HG03460 (cell line): ENCODE measurements around the gene GEMIN5.
"Not testable (repeated sequence)": the region's sequence is repeated elsewhere in the genome, so short reads cannot be mapped to it uniquely, and the experiment has no call there.

Experiments used
- ATAC-seq: cut with Tn5 transposase; IDR thresholded peaks from one replicate; pipeline ENCODE4 v1.9.1; 2021; ENCODE audit not compliant: unreplicated experiment

The GEMIN5 gene

GRCh38 chr5:154937718-154938466 is at the start of gene GEMIN5:
Gene GEMIN5 (minus strand): TSS chr5:154938211. CDS start chr5:154938133, 78 bp downstream.
- ATAC-seq: peak; percentile 80

GRCh38 chr5:154986151-154986550 is 48.1 kb upstream of the GEMIN5 start:
- no peak for ATAC-seq

DNA sequence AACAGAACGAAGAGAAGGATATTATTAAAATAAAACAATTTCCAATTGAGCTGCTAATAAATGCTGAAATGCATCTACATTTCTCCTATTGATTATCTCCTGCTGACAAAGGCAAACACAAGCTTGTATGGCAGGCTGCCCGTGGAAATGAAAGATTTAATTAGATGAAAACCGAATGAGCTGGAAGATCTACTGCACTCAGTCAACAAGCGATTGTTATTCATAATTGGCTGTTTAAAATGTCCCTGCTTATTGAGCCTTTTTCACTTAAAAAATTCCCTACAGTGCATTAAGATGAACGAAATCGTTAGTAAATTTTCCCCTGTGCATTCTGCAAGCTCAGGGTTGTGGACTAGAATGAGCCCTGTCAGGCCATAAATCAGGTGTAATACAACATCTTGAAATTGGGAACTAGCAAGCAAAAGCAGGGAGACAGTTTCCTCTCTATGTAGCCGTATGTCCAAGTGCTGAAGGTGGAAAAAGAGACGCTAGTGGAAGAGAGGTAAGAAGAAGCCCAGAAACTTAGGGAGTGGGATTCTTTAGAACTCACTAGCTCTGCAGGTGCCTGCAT is 47.0 kb upstream of the GEMIN5 start:
- no peak for ATAC-seq

- ATAC-seq: not testable (repeated sequence)
These were observed 40.3 kb upstream of the GEMIN5 start for GRCh38 chr5:154978294-154978693.

GRCh38 chr5:154977409-154977808 is 39.4 kb upstream of the GEMIN5 start:
- no peak for ATAC-seq

GRCh38 chr5:154976082-154976481 is 38.1 kb upstream of the GEMIN5 start:
- not testable (repeated sequence) for ATAC-seq

GRCh38 chr5:154972476-154973080 is 34.6 kb upstream of the GEMIN5 start:
- ATAC-seq: no peak

GRCh38 chr5:154971501-154971900 is 33.5 kb upstream of the GEMIN5 start:
- no peak for ATAC-seq

GRCh38 chr5:154970759-154971158 is 32.7 kb upstream of the GEMIN5 start:
- no peak for ATAC-seq

DNA sequence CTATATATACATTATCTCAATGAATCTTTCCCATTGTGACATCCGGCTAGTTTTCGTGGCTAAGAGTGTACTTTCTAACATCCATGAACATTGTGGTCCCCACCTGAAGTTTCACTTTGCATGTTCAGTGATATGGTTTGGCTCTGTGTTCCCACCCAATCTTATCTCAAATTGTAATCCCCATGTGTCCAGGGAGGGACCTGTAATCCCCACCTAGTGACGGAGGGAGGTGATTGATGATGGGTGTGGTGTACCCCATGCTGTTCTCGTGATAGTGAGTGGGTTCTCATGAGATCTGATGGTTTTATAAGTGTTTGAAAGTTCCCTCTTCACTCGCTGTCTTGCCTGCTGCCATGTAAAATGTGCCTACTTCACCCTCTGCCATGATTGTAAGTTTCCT is 30.9 kb upstream of the GEMIN5 start:
- ATAC-seq: no peak

GRCh38 chr5:154967421-154968024 is 29.5 kb upstream of the GEMIN5 start:
- no peak for ATAC-seq

DNA sequence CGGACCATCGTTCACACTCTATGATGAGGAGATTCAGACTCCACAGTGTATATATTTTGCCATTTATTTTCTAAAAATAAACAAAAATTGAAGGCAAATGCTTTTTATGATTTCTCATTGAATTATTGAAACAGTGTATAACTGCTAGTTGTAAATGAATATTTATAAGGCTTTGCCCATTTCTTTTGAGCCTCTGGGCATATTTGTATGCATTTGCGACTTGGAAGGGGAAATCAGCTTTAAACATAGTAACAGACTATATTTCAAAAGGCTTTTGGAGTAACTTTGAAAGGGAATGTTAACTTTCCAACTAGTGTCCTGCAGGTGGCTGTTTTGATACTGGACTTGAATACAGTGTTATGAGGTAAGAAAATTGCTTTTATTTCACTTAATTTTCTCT is 28.9 kb upstream of the GEMIN5 start:
- ATAC-seq: no peak

DNA sequence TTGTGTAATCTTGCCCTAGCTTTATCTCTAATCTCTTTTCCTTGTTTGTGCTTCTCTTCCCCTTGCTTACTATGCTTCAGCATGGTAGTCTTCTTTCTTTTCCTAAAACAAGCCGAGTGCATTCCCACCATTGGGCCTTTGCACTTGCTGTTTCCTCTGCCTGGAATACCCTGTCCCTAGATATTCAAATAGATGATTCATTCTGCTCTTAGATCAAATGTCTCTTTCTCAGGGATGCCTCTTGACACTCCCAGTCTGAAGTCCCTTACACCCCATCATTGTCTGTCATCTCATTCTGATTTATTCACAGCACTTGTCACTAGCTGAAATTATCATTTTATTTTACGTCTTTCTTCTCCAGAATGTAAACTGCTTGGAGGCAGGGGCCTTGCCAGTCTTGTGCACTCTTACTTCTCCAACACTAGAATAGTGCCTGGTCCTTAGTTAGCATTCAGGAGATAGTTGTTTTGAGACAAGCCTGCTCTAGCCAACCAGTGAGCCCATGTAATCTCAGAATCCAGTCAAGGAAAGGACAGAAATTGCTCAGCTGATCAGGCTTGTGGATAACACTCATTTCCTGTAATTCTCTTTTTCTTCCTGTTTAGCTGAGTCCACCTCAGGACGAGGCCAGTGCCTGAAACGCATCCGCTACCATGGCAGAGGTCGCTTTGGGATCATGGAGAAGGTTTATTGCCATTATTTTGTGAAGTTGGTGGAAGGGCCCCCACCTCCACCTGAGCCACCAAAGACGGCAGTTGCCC is 28.2 kb upstream of the GEMIN5 start:
- no peak for ATAC-seq

- ATAC-seq: peak; percentile 93
These were observed 24.5 kb upstream of the GEMIN5 start for GRCh38 chr5:154962494-154962893.

DNA sequence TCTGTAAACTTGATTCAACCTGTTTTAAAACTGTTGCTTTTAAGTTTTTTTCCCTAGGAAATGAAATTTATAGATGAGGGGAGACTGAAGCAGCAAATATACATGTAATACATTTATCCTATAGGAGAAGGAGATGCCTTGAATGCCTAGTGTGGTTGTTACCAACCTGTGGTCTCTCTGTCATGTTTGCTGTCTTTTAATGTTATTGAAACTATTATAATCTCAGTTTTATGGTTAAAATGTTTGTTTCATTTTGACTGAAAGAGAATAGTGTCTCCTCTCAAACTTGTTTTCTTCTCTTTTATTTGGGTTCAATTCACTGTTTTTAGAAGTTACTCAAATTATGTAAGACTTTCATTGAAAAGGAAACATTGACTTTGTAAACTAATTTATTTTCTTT is 18.7 kb upstream of the GEMIN5 start:
- ATAC-seq: no peak

DNA sequence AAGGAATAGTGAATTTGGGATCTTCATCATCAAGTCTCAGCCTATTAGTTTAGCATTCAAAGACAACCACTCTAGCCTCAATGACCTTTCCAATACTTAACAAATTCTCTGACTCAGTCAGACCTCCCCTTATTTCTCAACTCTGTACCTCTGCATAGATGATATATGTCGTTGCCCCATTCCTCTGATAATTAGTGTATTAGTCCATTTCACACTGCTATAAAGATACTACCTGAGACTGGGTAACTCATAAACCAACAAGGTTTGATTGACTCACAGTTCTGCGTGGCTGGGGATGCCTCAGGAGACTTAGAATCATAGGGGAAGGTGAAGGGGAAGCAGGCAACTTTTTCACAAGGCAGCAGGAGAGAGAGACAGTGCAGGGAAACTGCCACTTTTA is 11.8 kb upstream of the GEMIN5 start:
- ATAC-seq: no peak

- ATAC-seq: no peak
These were observed 10.3 kb upstream of the GEMIN5 start for GRCh38 chr5:154948313-154948712.

DNA sequence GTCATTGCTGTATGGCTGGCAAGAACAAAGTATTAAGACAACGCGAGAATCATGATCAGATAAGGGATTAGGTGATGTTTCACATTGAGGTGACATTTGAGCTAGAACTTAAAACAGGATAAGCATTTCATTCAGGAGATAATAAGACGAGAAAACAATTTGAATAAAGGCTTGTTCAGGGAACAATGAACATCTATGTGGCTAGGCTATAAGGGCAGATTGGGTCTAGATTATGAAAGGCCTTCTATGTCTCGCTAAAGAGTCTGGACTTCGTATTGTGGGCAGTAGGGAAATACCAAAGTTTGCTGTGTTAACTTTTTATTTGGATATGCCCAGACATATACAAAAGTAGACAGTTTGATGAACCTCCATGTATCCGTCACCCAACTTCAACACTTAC is 9.8 kb upstream of the GEMIN5 start:
- no peak for ATAC-seq

GRCh38 chr5:154945695-154946301 is 7.8 kb upstream of the GEMIN5 start:
- ATAC-seq: no peak

- no peak for ATAC-seq
These were observed 6.7 kb upstream of the GEMIN5 start for GRCh38 chr5:154944716-154945115.

DNA sequence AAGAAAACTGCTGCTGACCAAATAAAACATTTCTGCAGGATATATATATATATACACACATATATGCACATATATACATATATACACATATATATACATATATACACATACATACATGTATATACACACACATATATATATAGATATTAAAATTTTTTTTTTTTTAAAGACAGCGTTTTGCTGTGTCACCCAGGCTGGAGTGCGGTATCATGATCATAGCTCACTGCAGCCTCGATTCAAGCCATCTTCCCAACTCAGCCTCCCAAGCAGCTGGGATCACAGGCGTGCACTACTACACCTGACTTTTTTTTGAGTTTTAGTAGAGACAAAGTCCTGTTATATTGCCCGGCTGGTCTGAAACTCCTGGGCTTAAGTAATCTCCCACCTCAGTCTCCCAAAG is 5.5 kb upstream of the GEMIN5 start:
- no peak for ATAC-seq
